CD4-positive, alpha-beta T cell treated with Interleukin-6 at 100 ng/mL for 8 hours (primary cell): ENCODE results near the gene CACNA1A.
"Not testable (repeated sequence)": the region's sequence is repeated elsewhere in the genome, so short reads cannot be mapped to it uniquely, and the experiment has no call there.

Experiments
- DNase-seq: peaks from one replicate; pipeline ENCODE4 v3.0.0-alpha.2; 2020; ENCODE audit warnings: mixed read lengths, low spot score

CACNA1A gene

GRCh38 chr19:13427273-13428051 lies 78.8 kb downstream of the CACNA1A start:
- no peak for DNase-seq

DNA sequence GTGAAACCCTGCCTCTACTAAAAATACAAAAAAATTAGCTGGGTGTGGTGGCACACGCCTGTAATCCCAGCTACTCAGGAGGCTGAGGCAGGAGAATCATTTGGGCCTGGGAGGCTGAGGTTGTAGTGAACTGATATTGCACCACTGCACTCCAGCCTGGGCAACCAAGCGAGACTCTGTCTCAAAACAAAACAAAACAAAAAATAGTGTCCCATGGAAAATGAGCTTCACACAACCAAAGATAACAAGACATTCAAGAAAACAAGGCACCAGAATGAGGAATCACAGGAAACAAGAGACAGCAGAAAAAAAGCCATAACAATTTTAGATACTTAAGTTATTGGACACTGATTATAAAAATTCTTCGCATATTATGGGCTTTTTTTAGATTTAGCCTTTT lies 80.4 kb downstream of the CACNA1A start:
- not testable (repeated sequence) for DNase-seq

- DNase-seq: no peak
These were observed 81.1 kb downstream of the CACNA1A start for GRCh38 chr19:13425151-13425550.

GRCh38 chr19:13420780-13421179 lies 85.5 kb downstream of the CACNA1A start:
- DNase-seq: no peak

- DNase-seq: no peak
These were observed 89.2 kb downstream of the CACNA1A start for GRCh38 chr19:13417054-13417453.

DNA sequence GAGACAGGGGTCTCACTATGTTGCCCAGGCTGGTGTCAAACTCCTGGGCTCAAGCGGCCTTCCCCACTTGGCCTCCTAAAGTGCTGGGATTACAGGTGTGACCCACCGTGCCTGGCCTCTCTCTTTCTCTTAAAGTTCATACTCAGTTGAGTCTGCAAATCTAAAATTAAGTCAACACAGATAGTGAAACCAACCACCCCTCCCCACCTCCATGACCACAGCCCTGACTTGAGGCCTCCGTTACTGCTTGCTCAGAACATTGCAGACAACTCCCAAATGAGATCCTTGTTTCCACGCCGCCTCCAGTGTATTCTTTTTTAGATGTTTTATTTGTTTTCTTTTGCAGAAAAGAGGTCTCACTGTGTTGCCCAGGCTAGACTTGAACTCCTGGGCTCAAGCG lies 94.4 kb downstream of the CACNA1A start:
- DNase-seq: no peak

- no peak for DNase-seq
These were observed 95.3 kb downstream of the CACNA1A start for GRCh38 chr19:13410946-13411345.

GRCh38 chr19:13408889-13409518 lies 97.3 kb downstream of the CACNA1A start:
- DNase-seq: no peak

GRCh38 chr19:13404236-13404635 lies 102.0 kb downstream of the CACNA1A start:
- DNase-seq: no peak

DNA sequence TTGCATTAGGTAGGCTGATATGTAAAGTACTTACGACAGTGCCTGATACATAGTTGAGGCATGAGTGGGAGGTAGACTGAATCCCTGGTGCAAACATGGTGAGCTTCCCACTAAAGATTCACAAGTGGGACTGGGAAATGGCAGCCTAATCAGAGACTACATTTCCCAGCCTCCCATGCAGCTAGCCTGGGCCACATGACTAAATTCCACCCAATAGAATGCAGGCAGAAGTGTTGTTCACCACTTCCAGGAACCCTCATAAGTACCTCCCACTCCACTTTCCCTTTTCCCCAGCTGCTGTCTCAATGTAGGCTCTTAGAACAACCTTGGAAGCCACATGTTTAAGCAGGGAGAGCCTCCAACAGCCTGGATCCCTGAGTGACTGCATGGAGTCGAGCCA lies 104.9 kb downstream of the CACNA1A start:
- DNase-seq: no peak

GRCh38 chr19:13400296-13400695 lies 106.0 kb downstream of the CACNA1A start:
- DNase-seq: no peak

DNA sequence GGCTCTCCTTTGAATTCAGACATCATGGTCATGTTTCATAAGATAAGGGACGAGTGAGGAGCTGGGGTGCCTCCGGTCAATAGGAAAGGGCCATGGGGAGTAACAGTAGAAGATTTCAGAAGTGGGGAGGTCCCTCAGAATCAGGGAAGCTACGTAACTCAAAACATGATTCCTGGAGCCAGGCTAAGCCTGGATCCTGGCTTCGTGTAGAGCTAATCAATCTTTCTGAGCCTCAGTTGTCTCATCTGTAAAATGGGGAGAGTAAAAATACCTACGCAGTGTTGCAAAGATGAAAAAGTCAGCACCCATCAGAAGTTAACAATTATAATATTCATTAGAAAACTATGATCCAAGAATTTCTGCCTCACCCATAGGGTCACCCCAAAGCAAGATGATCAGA lies 106.5 kb downstream of the CACNA1A start:
- no peak for DNase-seq

- DNase-seq: no peak
These were observed 107.2 kb downstream of the CACNA1A start for GRCh38 chr19:13398780-13399726.

DNA sequence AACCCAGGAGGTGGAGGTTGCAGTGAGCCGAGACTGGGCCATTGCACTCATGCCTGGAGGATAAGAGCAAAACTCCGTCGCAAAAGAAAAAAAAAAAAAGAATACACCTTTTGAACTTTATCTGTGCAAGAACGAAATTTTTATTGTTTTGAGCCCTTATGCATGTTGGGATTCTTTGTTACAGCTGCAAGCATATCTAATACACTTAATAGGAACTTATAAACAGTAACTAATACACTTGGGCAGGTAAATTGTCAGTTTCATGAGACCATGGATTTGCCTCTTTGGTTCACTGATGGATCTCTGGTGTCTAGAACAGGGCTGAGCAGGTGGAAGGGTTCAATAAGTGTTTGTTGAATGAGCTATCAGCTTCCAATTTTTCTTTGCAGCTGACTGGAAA lies 108.1 kb downstream of the CACNA1A start:
- DNase-seq: no peak

- DNase-seq: no peak
These were observed 109.8 kb downstream of the CACNA1A start for GRCh38 chr19:13396250-13397080.

DNA sequence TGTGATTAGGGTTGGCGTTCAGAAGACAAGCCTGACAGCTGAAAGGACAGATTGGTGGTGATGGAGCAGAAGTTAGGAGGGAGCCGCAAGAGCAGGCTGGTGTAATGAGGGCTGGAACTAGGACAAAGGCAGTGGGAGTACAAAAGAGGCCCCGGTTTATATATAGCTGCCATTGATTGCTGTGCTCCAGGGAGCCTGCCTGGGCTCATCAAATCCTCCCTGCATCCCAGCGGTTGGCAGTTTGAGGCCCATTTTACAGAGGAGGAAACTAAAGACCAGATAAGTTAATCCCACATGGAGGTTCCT lies 123.7 kb downstream of the CACNA1A start:
- no peak for DNase-seq

- DNase-seq: no peak
These were observed 124.2 kb downstream of the CACNA1A start for GRCh38 chr19:13381827-13382632.

DNA sequence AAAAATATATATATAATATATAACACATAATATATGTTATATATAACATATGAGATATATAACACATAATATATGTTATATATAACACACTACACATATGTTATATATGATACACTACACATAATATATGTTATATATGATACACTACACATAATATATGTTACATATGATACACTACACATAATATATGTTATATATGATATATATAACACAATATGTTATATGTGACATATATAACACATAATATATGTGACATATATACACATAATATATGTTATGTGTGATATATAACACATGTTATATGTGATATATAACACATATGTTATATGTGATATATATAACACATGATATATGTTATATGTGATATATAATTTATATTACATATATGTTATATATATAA lies 129.7 kb downstream of the CACNA1A start:
- DNase-seq: no peak

DNA sequence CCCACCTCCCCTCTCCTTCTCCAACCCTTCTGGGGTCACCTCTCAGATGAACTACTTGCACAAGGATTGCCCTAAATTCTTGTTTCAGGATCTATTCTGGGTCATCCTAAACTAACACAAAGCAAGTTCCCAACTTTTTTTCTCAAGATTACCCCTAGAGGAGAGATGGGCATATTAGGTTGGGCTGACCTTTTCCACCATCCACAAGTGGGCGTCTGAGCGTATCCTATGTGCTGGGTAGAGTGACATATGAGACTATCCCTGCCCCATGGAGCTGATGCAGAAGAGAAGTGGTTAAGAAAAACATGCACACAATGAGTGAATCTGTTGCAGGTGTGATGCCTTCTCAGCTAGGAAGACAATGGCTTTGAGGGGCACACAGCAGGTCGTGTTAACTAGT lies 132.7 kb downstream of the CACNA1A start:
- DNase-seq: no peak

- DNase-seq: no peak
These were observed 135.3 kb downstream of the CACNA1A start for GRCh38 chr19:13370948-13371347.

- DNase-seq: no peak
These were observed 139.6 kb downstream of the CACNA1A start for GRCh38 chr19:13366529-13367143.
